Measurements from ENCODE around the gene GJD4. TPM values are rescaled to one million over a fixed set of nuclear protein-coding genes. Genes with fewer than 3 reads are reported as not detected.
A peak's percentile ranks its signal among the peaks of the same experiment; 100 is the strongest.

The GJD4 gene
- total RNA-seq, 4 donors from 2014 or later: not detected

DNA sequence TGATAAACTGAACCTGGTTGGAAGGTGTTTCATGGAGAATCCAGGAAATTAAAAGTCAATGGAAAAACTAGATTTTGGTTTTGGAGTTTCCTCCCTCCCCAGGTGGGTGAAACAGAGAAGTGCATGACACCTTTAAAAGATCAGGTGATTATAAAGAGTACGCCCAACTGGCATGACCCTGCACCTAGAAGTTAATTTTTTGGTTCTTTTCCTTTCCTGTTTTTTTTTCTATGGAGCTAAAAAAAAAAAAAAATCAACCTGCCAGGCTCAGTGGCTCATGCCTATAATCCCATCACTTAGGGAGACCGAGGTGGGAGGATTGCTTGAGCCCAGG lies 7.9 kb downstream of the GJD4 start:
- intact Hi-C loops (cut with DNase I): no loop called here
- Histone ChIP-seq H3K27ac (replicated peaks in 1 of 4) (no peak overlapping the region), H3K4me1 (peaks cover 3 to 4% (median 4%) of the 10 kb centered on the region in 4 donors), H3K36me3 (no peaks in the 10 kb centered on the region), H3K27me3 (peaks cover 0 to 48% (median 6%) of the 10 kb centered on the region in 4 donors), H3K4me3 (no peak overlapping the region), H3K9me3 (no peaks in the 10 kb centered on the region)
- 89% methylated on average over 2 of the region's 2 CpGs for WGBS
- TF ChIP-seq POLR2AphosphoS5 (IDR thresholded peaks at IDR 0.05) (no peak), POLR2A (IDR thresholded peaks at IDR 0.05; ENCODE audit: low read depth) (no peak), EP300 (IDR thresholded peaks at IDR 0.05) (no peak)
- TF ChIP-seq, protein P1, sequence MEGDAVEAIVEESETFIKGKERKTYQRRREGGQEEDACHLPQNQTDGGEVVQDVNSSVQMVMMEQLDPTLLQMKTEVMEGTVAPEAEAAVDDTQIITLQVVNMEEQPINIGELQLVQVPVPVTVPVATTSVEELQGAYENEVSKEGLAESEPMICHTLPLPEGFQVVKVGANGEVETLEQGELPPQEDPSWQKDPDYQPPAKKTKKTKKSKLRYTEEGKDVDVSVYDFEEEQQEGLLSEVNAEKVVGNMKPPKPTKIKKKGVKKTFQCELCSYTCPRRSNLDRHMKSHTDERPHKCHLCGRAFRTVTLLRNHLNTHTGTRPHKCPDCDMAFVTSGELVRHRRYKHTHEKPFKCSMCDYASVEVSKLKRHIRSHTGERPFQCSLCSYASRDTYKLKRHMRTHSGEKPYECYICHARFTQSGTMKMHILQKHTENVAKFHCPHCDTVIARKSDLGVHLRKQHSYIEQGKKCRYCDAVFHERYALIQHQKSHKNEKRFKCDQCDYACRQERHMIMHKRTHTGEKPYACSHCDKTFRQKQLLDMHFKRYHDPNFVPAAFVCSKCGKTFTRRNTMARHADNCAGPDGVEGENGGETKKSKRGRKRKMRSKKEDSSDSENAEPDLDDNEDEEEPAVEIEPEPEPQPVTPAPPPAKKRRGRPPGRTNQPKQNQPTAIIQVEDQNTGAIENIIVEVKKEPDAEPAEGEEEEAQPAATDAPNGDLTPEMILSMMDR (IDR thresholded peaks at IDR 0.05): no peak
- DNase-seq (ENCODE audit: extremely low spot score): no peak

- Histone ChIP-seq H3K36me3 (no peaks in the 10 kb centered on the region), H3K27me3 (peaks cover 0 to 41% (median under 1%) of the 10 kb centered on the region in 4 donors), H3K4me3 (no peak overlapping the region), H3K27ac (replicated peaks in 1 of 4) (no peak overlapping the region), H3K4me1 (no peaks in the 10 kb centered on the region), H3K9me3 (no peaks in the 10 kb centered on the region)
- WGBS: 59% methylated on average over 8 of the region's 8 CpGs
- DNase-seq (ENCODE audit: extremely low spot score): no peak
- intact Hi-C loops (cut with DNase I): no loop called here
- TF ChIP-seq EP300 (IDR thresholded peaks at IDR 0.05) (no peak), POLR2A (IDR thresholded peaks at IDR 0.05; ENCODE audit: low read depth) (no peak)
- TF ChIP-seq, protein P1 (IDR thresholded peaks at IDR 0.05): peak in 1 of 3 experiments; percentile 19
Observed at GRCh38 chr10:35613597-35614226, 8.6 kb downstream of the GJD4 start.

DNA sequence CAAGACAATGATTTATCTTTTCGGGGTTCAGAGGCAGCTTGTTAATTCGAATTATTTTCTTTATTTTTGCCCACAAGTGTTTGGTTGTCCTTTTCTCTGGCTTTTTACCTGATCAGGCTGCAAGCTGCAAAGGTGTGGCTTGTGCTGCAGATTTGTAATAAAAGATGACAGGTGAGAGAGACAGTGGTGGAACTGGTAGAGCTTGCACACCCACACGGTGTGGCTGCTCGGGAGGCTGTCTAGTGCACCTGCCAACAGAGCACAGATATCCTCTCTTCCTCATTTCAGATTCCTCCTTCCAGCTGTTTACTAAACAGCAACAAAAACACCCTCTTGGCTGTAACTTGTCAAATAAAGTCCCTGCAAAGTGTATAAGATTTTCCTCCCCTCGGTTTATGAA lies 9.2 kb downstream of the GJD4 start:
- DNase-seq (ENCODE audit: extremely low spot score): no peak
- intact Hi-C loops (cut with DNase I): no loop called here
- Histone ChIP-seq H3K27me3 (peaks cover 0 to 35% (median 0%) of the 10 kb centered on the region in 4 donors), H3K9me3 (no peaks in the 10 kb centered on the region), H3K4me1 (no peaks in the 10 kb centered on the region), H3K36me3 (no peaks in the 10 kb centered on the region), H3K4me3 (no peak overlapping the region), H3K27ac (replicated peaks in 1 of 4) (no peak overlapping the region)
- 61% methylated on average over 5 of the region's 5 CpGs for WGBS
- TF ChIP-seq POLR2A (IDR thresholded peaks at IDR 0.05; ENCODE audit: low read depth) (no peak), EP300 (IDR thresholded peaks at IDR 0.05) (no peak), POLR2AphosphoS5 (IDR thresholded peaks at IDR 0.05) (no peak)
- TF ChIP-seq, protein P1 (IDR thresholded peaks at IDR 0.05): no peak

DNA sequence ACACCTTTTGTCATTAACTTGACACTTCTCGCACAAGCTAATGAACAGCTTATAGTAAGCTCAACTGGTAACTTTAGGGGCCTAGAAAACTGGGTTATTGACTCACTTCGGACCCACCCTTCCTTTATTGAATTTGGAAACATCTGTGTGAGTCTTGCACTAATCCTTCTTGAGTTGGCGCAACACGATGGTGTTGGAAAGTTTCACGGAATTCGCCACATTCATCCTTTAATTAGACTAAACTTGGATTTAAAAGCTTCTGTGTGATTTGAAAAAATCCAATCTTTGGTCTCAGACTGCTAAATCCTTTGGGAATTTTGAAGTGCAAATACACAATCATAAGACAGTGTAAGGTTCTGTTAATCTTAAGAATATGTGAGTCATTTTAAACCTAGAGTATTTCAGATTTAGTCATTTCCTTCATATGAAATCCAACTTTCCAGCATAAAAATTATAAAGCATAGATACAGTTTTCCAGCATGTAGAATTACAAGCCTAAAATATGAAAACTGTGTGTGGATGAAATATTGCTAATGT lies 21.9 kb downstream of the GJD4 start:
- no peak overlapping the region for H3K4me3 ChIP-seq
- TF ChIP-seq POLR2AphosphoS5 (IDR thresholded peaks at IDR 0.05) (no peak), EP300 (IDR thresholded peaks at IDR 0.05) (no peak), POLR2A (IDR thresholded peaks at IDR 0.05; ENCODE audit: low read depth) (no peak)
- TF ChIP-seq, protein P1 (IDR thresholded peaks at IDR 0.05): no peak
- H3K9me3 ChIP-seq: no peaks in the 10 kb centered on the region
- 89% methylated on average over 6 of the region's 6 CpGs for WGBS
- H3K4me1 ChIP-seq: no peaks in the 10 kb centered on the region
- intact Hi-C loops (cut with DNase I): no loop called here
- H3K36me3 ChIP-seq: no peaks in the 10 kb centered on the region
- H3K27me3 ChIP-seq: peaks cover 0 to 16% (median 0%) of the 10 kb centered on the region in 4 donors
- H3K27ac ChIP-seq (replicated peaks in 1 of 4): no peak overlapping the region
- DNase-seq (ENCODE audit: extremely low spot score): no peak

GRCh38 chr10:35631404-35631803 lies 26.3 kb downstream of the GJD4 start:
- H3K4me1 ChIP-seq: peaks cover 0 to 12% (median 8%) of the 10 kb centered on the region in 4 donors
- no peak overlapping the region for H3K4me3 ChIP-seq
- TF ChIP-seq, protein P1 (IDR thresholded peaks at IDR 0.05): no peak
- TF ChIP-seq POLR2A (IDR thresholded peaks at IDR 0.05; ENCODE audit: low read depth) (no peak), EP300 (IDR thresholded peaks at IDR 0.05) (no peak), POLR2AphosphoS5 (IDR thresholded peaks at IDR 0.05) (no peak)
- no peak overlapping the region for H3K27ac ChIP-seq (replicated peaks in 1 of 4)
- H3K36me3 ChIP-seq: no peaks in the 10 kb centered on the region
- no peaks in the 10 kb centered on the region for H3K9me3 ChIP-seq
- no peaks in the 10 kb centered on the region for H3K27me3 ChIP-seq
- intact Hi-C loops (cut with DNase I): no loop called here
- 87% methylated on average over 1 of the region's 1 CpG for WGBS
- no peak for DNase-seq (ENCODE audit: extremely low spot score)
